H1 (cell line): ENCODE measurements around the gene KCNT1. TPM values are rescaled to one million over a fixed set of nuclear protein-coding genes. Genes with fewer than 3 reads are reported as not detected.

Source experiments
- CTCF ChIA-PET: fragments of 300-600 bp; sonication (Branson Sonifier 250); formaldehyde crosslinking; loops from one replicate; lab custom pipeline; 2021; ENCODE audit not compliant: partially characterized antibody; lab: Charles Lee
- POLR2A ChIA-PET: fragments of 300-600 bp; sonication (Branson Sonifier 250); formaldehyde crosslinking; loops from one replicate; lab custom pipeline; 2021; ENCODE audit warnings: inconsistent platforms; ENCODE audit not compliant: partially characterized antibody; lab: Charles Lee
- DNase-seq, 2 experiments: peaks; one replicate each; pipeline versions ENCODE4 v3.0.0 to v3.0.0-alpha.2; 2010 to 2022; ENCODE audit warnings: low spot score in 2 of 2, low read depth in 1 of 2, mixed read lengths in 1 of 2
- FAIRE-seq: peaks from 2 replicates; lab custom pipeline; 2011; peaks lifted over from hg19 to GRCh38; lab: Jason Lieb, UNC
- H2AFZ ChIP-seq: 2 replicates; pipeline ENCODE4 v1.8.1; 2012; ENCODE audit warnings: low read length, inconsistent platforms
- H2AK5ac ChIP-seq: 2 replicates; pipeline ENCODE4 v1.6.1; 2013; ENCODE audit warnings: low read depth, low read length
- H2BK120ac ChIP-seq: replicated peaks from 2 replicates; pipeline ENCODE3; 2013; ENCODE audit warnings: low read depth, low read length, inconsistent platforms
- H2BK12ac ChIP-seq: 2 replicates; pipeline ENCODE4 v1.6.1; 2013; ENCODE audit warnings: low read depth, low read length
- H2BK15ac ChIP-seq: 2 replicates; pipeline ENCODE4 v1.6.1; 2013; ENCODE audit warnings: low read length
- H2BK20ac ChIP-seq: 2 replicates; pipeline ENCODE4 v1.6.1; 2013; ENCODE audit warnings: low read length
- H2BK5ac ChIP-seq: 2 replicates; pipeline ENCODE4 v1.6.1; 2013; ENCODE audit warnings: low read depth, low read length
- H3K14ac ChIP-seq: 2 replicates; pipeline ENCODE4 v1.6.1; 2013; ENCODE audit warnings: inconsistent platforms; ENCODE audit not compliant: insufficient read length
- H3K18ac ChIP-seq: 2 replicates; pipeline ENCODE4 v1.6.1; 2013; ENCODE audit warnings: low read length; ENCODE audit errors: extremely low read depth
- H3K23ac ChIP-seq: 2 replicates; pipeline ENCODE4 v1.6.1; 2013; ENCODE audit warnings: inconsistent platforms; ENCODE audit not compliant: insufficient read length
- H3K23me2 ChIP-seq: 2 replicates; pipeline ENCODE4 v1.6.1; 2013; ENCODE audit warnings: low read depth, low read length
- H3K27ac ChIP-seq: 2 replicates; pipeline ENCODE4 v1.6.1; 2011; ENCODE audit warnings: low read depth, low read length, inconsistent platforms
- H3K27me3 ChIP-seq, 4 experiments: replicated peaks in 1 of 4; 1 replicate in 1 of 4; 2 replicates in 3 of 4; pipeline versions ENCODE4 v1.6.1 to v1.8.1; 2011 to 2013; ENCODE audit warnings: low read length in 3 of 4, mild to moderate bottlenecking in 3 of 4, inconsistent platforms in 2 of 4, mixed read lengths in 2 of 4, moderate library complexity in 1 of 4; ENCODE audit not compliant: control insufficient read depth in 3 of 4, insufficient read depth in 3 of 4; ENCODE audit errors: extremely low read depth in 1 of 4
- H3K36me3 ChIP-seq, 4 experiments: 2 replicates each; pipeline versions ENCODE4 v1.6.1 to v1.8.1; 2011 to 2013; ENCODE audit warnings: mild to moderate bottlenecking in 4 of 4, low read length in 3 of 4, moderate library complexity in 2 of 4, control low read depth in 1 of 4, inconsistent platforms in 1 of 4; ENCODE audit not compliant: insufficient read depth in 4 of 4, control insufficient read depth in 2 of 4
- H3K4ac ChIP-seq: replicated peaks from 2 replicates; pipeline ENCODE3; 2013; ENCODE audit warnings: low read length, low read depth, mixed read lengths, inconsistent platforms; ENCODE audit not compliant: insufficient read length
- H3K4me1 ChIP-seq, 4 experiments: replicated peaks in 1 of 4; 1 replicate in 1 of 4; 2 replicates in 3 of 4; pipeline versions ENCODE4 v1.6.1 to v1.8.1; 2011 to 2013; ENCODE audit warnings: low read length in 3 of 4, inconsistent platforms in 2 of 4, mixed read lengths in 1 of 4; ENCODE audit not compliant: insufficient read depth in 4 of 4, control insufficient read depth in 3 of 4
- H3K4me2 ChIP-seq, 2 experiments: 2 replicates each; pipeline versions ENCODE4 v1.6.1 to v1.8.1; 2011 to 2013; ENCODE audit warnings: low read depth in 2 of 2, low read length in 2 of 2, control low read depth in 1 of 2, inconsistent platforms in 1 of 2, mild to moderate bottlenecking in 1 of 2; ENCODE audit not compliant: insufficient read depth in 1 of 2
- H3K4me3 ChIP-seq, 4 experiments: fragments of 200-600, 300-600 bp in 1 of 4; sonication (generic), shearing (Covaris generic), sonication (Bioruptor Twin) in 1 of 4; 2 replicates each; pipeline versions ENCODE4 v1.5.1 to v1.8.1; 2011 to 2016; ENCODE audit warnings: low read length in 4 of 4, low read depth in 3 of 4, control low read depth in 2 of 4, inconsistent platforms in 2 of 4, mild to moderate bottlenecking in 2 of 4, mixed read lengths in 1 of 4, moderate library complexity in 1 of 4; ENCODE audit not compliant: insufficient read depth in 2 of 4; ENCODE audit errors: extremely low read depth in 1 of 4
- H3K56ac ChIP-seq: replicated peaks from 2 replicates; pipeline ENCODE3; 2013; ENCODE audit warnings: low read depth, mild to moderate bottlenecking, mixed read lengths, low read length, inconsistent platforms; ENCODE audit not compliant: insufficient read length
- H3K79me1 ChIP-seq: 2 replicates; pipeline ENCODE4 v1.6.1; 2013; ENCODE audit warnings: low read depth, low read length, control low read depth
- H3K79me2 ChIP-seq, 2 experiments: 2 replicates each; pipeline versions ENCODE4 v1.6.1 to v1.8.1; 2012 to 2013; ENCODE audit warnings: low read length in 2 of 2, mild to moderate bottlenecking in 2 of 2, inconsistent platforms in 1 of 2; ENCODE audit not compliant: insufficient read depth in 2 of 2, control insufficient read depth in 1 of 2
- H3K9ac ChIP-seq, 4 experiments: replicated peaks in 1 of 4; 1 replicate in 1 of 4; 2 replicates in 3 of 4; pipeline versions ENCODE4 v1.6.1 to v1.8.1; 2011 to 2013; ENCODE audit warnings: low read depth in 3 of 4, low read length in 3 of 4, control low read depth in 2 of 4, mild to moderate bottlenecking in 2 of 4, moderate library complexity in 2 of 4, inconsistent platforms in 1 of 4; ENCODE audit errors: extremely low read depth in 1 of 4
- H3K9me3 ChIP-seq, 2 experiments: 2 replicates each; pipeline versions ENCODE4 v1.6.1 to v1.8.1; 2012 to 2013; ENCODE audit warnings: mild to moderate bottlenecking in 2 of 2, moderate library complexity in 2 of 2, control low read depth in 1 of 2, inconsistent platforms in 1 of 2, low read depth in 1 of 2, low read length in 1 of 2, mixed read lengths in 1 of 2; ENCODE audit not compliant: insufficient read depth in 2 of 2
- H4K20me1 ChIP-seq, 2 experiments: replicated peaks in 1 of 2; 2 replicates each; pipeline versions ENCODE3 to v1.8.1; 2011 to 2013; ENCODE audit warnings: inconsistent platforms in 2 of 2, low read length in 2 of 2, mild to moderate bottlenecking in 1 of 2; ENCODE audit not compliant: insufficient read depth in 2 of 2, control insufficient read depth in 1 of 2
- H4K5ac ChIP-seq: 2 replicates; pipeline ENCODE4 v1.6.1; 2013; ENCODE audit warnings: low read length, low read depth, mixed read lengths, inconsistent platforms; ENCODE audit not compliant: insufficient read length
- H4K8ac ChIP-seq: 2 replicates; pipeline ENCODE4 v1.8.0; 2013; ENCODE audit warnings: mild to moderate bottlenecking, moderate library complexity, low read length, inconsistent platforms; ENCODE audit not compliant: insufficient read depth; ENCODE audit errors: extremely low read depth
- H4K91ac ChIP-seq: replicated peaks from 2 replicates; pipeline ENCODE3; 2013; ENCODE audit warnings: low read length, mixed read lengths, inconsistent platforms; ENCODE audit not compliant: insufficient read length
- CEBPB ChIP-seq: IDR thresholded peaks from 2 replicates; pipeline ENCODE4 v1.6.1; 2012; ENCODE audit warnings: low read depth, low read length
- CHD2 ChIP-seq: IDR thresholded peaks from 2 replicates; pipeline ENCODE4 v1.6.1; 2012; ENCODE audit warnings: low read length, improper control_type of control experiment
- JUN ChIP-seq: IDR thresholded peaks from 2 replicates; pipeline ENCODE4 v1.6.1; 2011; ENCODE audit warnings: low read depth, mild to moderate bottlenecking, improper control_type of control experiment, low read length
- KDM4A ChIP-seq: IDR thresholded peaks from one replicate; pipeline ENCODE4 v1.7.1; 2012; ENCODE audit warnings: low read depth, mild to moderate bottlenecking, moderate library complexity, low read length, inconsistent platforms; ENCODE audit not compliant: severe bottlenecking
- KDM5A ChIP-seq: fragments of 200-600 bp; IDR thresholded peaks from 2 replicates; pipeline ENCODE4 v1.7.1; 2012; ENCODE audit warnings: mild to moderate bottlenecking, low read length, inconsistent platforms, mixed read lengths
- SIX5 ChIP-seq: IDR thresholded peaks from 2 replicates; pipeline ENCODE4 v1.6.1; 2011; ENCODE audit warnings: mild to moderate bottlenecking, low read depth, low read length
- WGBS, 2 experiments: shearing (Covaris generic) in 1 of 2; methylation state at CpG; one replicate each; pipeline versions ENCODE4 v1.1.6 to v1.1.7; 2013 to 2015; ENCODE audit warnings: low lambda C conversion rate in 2 of 2, mixed read lengths in 2 of 2, inconsistent platforms in 1 of 2, low coverage in 1 of 2, missing lambda C conversion rate in 1 of 2; ENCODE audit not compliant: insufficient replicate concordance in 2 of 2, insufficient coverage in 1 of 2, insufficient read length in 1 of 2; ENCODE audit errors: extremely low coverage in 1 of 2, missing lambda C conversion rate in 1 of 2; 5-methylcytosine and 5-hydroxymethylcytosine counted together
- polyA plus RNA-seq, 7 experiments: library from polyadenylated mRNA; depleted of rRNA in 3 of 7; stranded (reverse) in 5 of 7; unstranded in 2 of 7; fragments of >200 nt in 5 of 7; fragments of 200-250 nt in 2 of 7; gene quantifications; 1 replicate in 5 of 7; 2 replicates in 1 of 7; 4 replicates in 1 of 7; pipeline versions ENCODE4 v1.2.1 to v1.2.3, GENCODE V29; 2011 to 2013; ENCODE audit warnings: missing spikeins in 2 of 7, mixed read lengths in 2 of 7
- total RNA-seq: library from RNA; stranded (reverse); fragmentation: NEBNext Ultra II Directional; extraction: Animal tissue kit (Norgen Biotek cat#: 25700); gene quantifications from 2 replicates; pipeline ENCODE4 v1.2.1, GENCODE V29; 2021

The KCNT1 gene
- total and polyA plus RNA-seq, 2 of the 8 experiments (the other 6 are each of a cell fraction or from before 2014, with no cell fraction given): 0.13 to 0.20 TPM

DNA sequence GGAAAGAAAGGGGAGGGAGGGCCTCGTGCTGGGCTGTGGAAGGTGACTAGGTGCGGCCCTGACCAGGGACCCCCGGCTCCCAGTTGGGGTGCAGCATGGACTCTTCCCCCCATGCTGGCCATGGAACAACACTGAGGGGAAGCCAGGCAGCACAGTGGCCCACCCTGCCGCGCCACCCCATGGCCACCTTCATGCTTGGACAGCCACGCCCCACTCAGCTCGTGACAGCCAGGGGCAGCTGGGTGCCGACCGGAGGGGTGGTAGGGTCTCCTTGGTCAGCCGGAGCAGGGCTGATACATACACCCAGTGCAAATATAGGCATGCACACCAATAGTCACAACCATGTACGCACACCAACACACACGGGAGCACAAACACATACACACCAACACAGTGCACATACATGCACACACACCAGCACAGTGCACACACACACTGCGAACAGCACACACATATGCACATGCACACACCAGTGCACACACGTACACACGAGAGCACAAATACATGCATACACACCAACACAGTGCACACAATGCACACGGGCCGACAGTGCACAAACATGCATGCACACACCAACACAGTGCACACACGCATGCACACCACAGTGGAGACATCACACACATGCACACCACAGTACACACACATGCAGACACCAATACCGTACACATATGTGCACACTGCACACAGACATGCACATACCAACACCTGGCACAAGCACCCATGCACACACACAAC is 11.0 kb upstream of the KCNT1 start:
- no peaks in the 10 kb centered on the region; a peak in 1 of 7 replicates for H3K27me3 ChIP-seq
- H3K36me3 ChIP-seq: no peaks in the 10 kb centered on the region
- peak overlapping the region; percentile 96 for H2BK15ac ChIP-seq
- H3K9me3 ChIP-seq: no peaks in the 10 kb centered on the region
- no peak overlapping the region for H3K27ac ChIP-seq
- H3K18ac ChIP-seq: no peak overlapping the region
- peak overlapping the region; percentile 47 for H2BK120ac ChIP-seq
- H4K91ac ChIP-seq: peak overlapping the region; percentile 81
- no peaks in the 10 kb centered on the region for H3K79me2 ChIP-seq
- no peak overlapping the region for H3K4me2 ChIP-seq
- peaks cover 0 to 7% of the 10 kb centered on the region in 2 experiments for H4K20me1 ChIP-seq
- peak overlapping the region; percentile 9; the same call in 1 of the 2 replicates for H2BK5ac ChIP-seq
- no peaks in the 10 kb centered on the region for H3K23me2 ChIP-seq
- FAIRE-seq: no peak
- no peak overlapping the region for H3K9ac ChIP-seq
- no peak for TF ChIP-seq KDM4A
- no peak for TF ChIP-seq JUN
- TF ChIP-seq KDM5A: no peak
- no peak for TF ChIP-seq CEBPB
- no peak for TF ChIP-seq SIX5
- no peak for TF ChIP-seq CHD2
- TF ChIP-seq, all 59 proteins: peak for 0
- POLR2A ChIA-PET: no interaction called here
- Histone ChIP-seq H2BK20ac (no peak overlapping the region), H3K4me1 (peaks cover 0 to 5% (median 0%) of the 10 kb centered on the region in 4 experiments; a peak in 2 of 7 replicates), H3K4ac (peak overlapping the region; percentile 98), H2AK5ac (peak overlapping the region; percentile 88), H2BK12ac (peak overlapping the region; percentile 94; the same call in 1 of the 2 replicates), H4K5ac (no peak overlapping the region), H3K14ac (no peak overlapping the region), H2AFZ (no peak overlapping the region), H4K8ac (no peak overlapping the region), H3K79me1 (no peaks in the 10 kb centered on the region), H3K23ac (peak overlapping the region; percentile 60), H3K4me3 (no peak overlapping the region), H3K56ac (no peak overlapping the region)
- CTCF ChIA-PET: interaction anchor here (5.8 to 6.6 kb wide), 2 partner anchors 19 to 86 kb away, joined by 31 to 32 read pairs; no protein-coding TSS in a partner anchor
- DNase-seq: no peak
- 86% methylated on average over 18 of the region's 19 CpGs; no CpG with 5 or more reads in 1 of the 2 experiments for WGBS, 2 experiments
